Stimulated activated CD4-positive, alpha-beta T cell treated with anti-CD3 and anti-CD28 coated beads, TNF-alpha, amount 100 ng/mL, for 4 hours (primary cell): ENCODE data around the gene TPI1.
A peak's percentile ranks its signal among the peaks of the same experiment; 100 is the strongest.
"Not testable (repeated sequence)": the region's sequence is repeated elsewhere in the genome, so short reads cannot be mapped to it uniquely, and the experiment has no call there.

ENCODE experiments used
- DNase-seq, 3 experiments: peaks; one replicate each; pipeline ENCODE4 v3.0.0-alpha.2; 2020; ENCODE audit warnings: low read depth in 3 of 3

The TPI1 gene

DNA sequence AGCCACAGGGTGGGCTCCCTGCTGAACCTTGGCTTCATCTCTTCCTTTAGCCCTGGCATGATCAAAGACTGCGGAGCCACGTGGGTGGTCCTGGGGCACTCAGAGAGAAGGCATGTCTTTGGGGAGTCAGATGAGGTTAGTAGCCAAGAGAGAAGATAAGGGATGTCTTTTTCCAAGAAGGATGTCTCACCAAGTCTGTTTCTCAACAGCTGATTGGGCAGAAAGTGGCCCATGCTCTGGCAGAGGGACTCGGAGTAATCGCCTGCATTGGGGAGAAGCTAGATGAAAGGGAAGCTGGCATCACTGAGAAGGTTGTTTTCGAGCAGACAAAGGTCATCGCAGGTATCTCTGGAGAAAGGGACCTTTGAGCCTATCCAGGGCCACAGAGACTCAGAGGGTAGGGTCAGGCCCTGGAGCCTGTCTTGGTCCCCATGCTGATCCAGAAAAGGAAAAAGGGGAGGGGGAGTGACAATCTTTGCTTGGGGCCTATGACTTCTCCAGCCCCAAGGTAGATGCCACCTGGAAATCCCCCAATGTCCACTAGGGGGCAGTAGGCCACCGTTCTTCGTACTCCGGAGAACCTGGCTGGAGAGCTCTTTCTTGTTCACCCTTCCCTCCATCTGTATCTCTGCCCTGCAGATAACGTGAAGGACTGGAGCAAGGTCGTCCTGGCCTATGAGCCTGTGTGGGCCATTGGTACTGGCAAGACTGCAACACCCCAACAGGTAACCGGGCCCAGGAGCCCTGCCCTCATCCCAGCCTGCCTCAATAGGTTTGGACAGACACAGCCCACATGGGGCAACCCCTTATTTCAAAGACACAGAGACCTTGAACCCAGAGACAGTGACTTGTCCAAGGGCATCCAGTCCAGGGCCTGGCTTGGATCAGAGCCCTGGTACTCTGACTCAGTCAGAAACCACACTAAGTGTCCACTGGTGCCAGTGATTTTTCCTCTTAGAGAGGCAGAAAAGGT is 2.0 kb downstream of the TPI1 start:
- peak; percentile 65 to 77 (median 73) for DNase-seq

DNA sequence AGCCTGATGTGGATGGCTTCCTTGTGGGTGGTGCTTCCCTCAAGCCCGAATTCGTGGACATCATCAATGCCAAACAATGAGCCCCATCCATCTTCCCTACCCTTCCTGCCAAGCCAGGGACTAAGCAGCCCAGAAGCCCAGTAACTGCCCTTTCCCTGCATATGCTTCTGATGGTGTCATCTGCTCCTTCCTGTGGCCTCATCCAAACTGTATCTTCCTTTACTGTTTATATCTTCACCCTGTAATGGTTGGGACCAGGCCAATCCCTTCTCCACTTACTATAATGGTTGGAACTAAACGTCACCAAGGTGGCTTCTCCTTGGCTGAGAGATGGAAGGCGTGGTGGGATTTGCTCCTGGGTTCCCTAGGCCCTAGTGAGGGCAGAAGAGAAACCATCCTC is 3.0 kb downstream of the TPI1 start:
- not testable (repeated sequence) for DNase-seq

DNA sequence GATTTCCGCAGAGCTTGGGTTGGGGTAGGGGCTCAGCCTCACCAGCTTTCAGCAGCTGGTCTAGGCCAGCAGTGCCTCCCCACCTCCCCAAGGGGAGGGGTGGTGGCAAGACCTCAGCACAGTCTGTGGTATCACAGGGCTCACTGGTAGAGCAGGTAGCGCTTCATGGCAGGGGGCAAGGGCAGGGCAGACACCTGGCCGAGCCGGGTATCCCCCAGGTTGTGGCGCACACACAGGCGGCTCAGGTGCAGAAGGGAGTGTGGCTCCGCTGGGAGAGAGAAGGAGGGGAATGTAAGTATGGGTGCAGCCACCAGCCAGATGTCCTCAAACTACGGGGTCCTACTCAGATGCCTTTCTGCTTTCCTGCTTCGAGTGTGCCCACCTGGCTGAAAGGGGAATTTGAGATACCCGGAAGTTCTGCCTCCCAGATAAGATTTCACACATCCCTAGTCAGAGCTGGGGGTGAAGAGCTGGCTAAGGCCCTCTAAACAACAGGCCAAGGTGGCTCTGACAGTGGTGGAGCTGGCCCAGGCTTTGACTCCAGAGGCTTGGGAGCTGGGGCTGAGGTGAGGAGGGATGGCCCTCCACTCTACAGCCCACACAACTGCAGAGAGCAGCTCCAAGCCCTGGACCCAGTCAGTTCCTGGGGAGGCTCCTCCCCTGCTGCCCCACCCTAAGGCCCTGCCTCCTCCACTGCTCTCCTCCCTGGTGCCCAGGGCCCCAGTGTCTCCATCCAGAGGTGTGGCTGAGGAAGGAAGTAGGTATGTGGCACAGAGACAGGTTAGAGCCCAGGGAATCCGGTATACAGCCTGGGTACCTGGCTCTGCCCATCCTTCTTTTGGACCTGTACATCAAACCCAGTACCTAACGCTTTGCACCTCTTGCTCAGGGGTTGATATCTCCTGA is 4.0 kb downstream of the TPI1 start:
- DNase-seq, result no peak

DNA sequence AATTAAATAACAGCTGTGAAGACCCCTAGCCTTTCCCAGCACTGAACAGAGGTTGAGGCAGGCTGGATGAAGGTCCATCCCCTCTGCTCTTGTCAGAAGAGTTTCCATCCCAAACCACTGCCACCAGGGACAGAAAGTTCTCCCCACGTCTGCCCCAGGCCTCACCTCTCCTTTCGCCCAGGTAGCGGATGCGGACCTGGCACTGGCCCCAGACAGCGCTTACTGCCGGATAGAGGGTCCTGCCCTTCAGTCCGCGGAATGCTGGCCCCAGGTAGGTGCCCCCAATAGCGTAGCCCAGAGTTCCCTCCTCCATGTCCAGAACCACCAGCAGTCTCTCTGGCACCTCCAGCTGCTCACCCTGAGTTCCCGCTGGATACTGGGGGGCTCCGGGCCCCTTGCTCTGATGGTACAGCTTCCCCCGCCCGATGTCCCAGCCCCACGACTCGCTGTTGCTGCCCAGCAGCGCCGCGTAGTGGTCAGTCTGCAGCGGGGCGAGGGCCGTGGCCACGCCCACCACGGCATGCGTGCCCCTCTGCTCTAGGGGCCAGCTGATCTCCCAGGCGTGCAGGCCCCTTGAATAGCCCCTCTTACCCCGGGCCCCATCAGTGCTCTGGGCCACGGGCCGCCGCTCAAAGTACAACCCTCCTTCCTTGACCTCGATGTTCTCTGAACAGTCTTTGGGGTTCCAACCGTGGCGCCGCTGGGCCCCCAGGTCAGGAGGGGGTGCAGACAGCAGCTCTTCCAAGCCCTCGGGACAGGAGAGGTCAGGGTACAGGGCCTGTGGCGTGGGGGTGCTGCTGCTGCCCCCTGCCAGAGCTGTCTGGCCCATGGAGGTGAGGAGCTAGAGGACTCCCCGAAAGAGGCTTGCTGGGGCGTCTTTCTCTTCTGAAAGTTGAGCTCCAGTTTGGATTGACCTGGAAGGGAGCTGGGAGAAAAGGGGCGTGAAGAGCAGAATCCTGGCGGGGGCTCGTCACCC is 5.0 kb downstream of the TPI1 start:
- DNase-seq, result peak; percentile 68 to 84 (median 72)

GRCh38 chr12:6873094-6874014 is 6.0 kb downstream of the TPI1 start, which contains the start of gene SPSB2:
Gene SPSB2, minus strand, starts transcription at chr12:6873303. Its CDS starts 402 bp downstream, at chr12:6872901.
- peak; percentile 97 to 100 (median 99) for DNase-seq

DNA sequence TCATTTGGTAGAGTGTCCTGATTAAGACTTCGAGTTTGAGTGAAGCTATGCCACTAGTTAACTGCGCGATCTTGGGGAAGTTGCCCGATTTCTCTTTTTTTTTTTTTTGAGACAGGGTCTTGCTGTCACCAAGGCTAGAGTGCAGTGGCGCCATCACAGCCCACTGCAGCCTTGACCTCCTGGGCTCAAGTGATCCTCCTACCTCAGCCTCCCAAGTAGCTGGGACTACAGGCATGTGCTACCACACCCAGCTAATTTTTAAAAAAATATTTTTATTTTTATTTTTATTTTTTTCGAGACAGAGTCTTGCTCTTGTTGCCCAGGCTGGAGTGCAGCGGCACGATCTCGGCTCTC is 6.7 kb downstream of the TPI1 start:
- not testable (repeated sequence) for DNase-seq

DNA sequence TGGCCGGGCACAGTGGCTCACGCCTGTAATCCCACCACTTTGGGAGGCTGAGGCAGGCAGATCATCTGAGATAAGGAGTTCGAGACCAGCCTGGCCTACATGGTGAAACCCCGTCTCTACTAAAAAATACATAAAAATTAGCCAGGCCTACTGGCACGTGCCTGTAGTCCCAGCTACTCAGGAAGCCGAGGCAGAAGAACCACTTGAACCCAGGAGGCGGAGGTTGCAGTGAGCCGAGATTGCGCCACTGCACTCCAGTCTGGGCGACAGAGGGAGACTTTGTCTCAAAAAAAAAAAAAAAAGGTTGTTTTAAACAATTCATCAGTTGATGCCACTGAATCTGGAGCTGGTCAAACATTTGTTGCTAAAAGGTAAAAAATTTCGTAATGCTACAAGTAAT is 12.5 kb downstream of the TPI1 start:
- DNase-seq, result not testable (repeated sequence)

GRCh38 chr12:6883252-6883651 is 15.9 kb downstream of the TPI1 start:
- no peak for DNase-seq

DNA sequence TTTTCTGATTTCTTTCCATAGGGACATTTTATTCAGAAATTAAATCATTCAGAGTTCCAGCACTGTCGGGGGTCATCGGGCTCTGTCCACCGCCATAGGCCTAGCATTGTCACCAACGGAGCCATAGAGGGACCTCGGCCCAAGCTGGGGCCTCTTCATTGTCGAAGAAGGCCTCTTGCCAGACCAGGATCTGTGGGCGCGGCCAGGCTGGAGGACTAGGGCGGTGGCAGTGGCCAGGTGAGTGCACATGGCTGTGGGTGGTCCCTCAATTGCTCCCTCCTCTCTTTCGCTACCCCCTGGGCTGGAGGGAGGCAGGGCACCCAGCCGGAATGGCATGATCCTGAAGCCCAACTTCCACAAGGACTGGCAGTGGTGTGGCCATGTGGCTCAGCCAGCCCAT is 16.4 kb downstream of the TPI1 start:
- no peak for DNase-seq

- DNase-seq, result no peak
Measured at GRCh38 chr12:6884539-6884938, 17.2 kb downstream of the TPI1 start.

DNA sequence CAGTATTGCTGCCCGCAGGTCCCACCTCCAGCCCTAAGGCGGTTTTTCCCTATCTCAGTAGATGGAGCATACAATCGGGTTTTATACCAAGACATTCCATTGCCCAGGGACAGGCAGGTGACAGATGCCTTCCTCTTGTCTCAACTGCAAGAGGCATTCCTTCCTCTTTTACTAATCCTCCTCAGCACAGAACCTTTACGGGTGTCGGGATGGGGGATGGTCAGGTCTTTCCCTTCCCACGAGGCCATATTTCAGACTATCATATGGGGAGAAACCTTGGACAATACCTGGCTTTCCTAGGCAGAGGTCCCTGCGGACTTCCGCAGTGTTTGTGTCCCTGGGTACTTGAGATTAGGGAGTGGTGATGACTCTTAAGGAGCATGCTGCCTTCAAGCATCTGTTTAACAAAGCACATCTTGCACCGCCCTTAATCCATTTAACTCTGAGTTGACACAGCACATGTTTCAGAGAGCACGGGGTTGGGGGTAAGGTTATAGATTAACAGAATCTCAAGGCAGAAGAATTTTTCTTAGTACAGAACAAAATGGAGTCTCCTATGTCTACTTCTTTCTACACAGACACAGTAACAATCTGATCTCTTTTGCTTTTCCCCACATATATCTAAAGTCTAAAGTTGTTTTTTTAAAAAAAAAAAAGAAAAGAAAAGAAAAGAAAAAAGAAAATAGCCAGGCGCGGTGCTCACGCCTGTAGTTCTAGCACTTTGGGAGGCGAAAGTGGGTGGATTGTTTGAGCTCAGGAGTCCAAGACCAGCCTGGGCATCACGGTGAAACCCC is 19.1 kb downstream of the TPI1 start:
- DNase-seq, result not testable (repeated sequence)

DNA sequence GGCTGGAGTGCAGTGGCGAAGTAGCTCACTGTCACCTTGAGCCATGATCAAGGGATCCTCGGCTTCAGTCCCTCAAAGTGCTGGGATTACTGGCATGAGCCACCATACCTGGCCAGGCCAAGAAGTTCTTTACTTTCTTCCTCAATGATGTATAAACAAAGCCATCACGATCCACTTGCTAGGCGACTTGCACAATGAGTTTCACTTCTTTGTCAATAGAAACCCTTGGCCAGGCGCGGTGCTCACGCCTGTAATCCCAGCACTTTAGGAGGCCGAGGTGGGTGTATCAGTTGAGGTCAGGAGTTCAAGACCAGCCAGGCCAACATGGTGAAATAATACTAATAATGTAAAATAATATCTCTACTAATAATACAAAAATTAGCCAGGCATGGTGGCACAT is 20.1 kb downstream of the TPI1 start:
- no peak for DNase-seq

DNA sequence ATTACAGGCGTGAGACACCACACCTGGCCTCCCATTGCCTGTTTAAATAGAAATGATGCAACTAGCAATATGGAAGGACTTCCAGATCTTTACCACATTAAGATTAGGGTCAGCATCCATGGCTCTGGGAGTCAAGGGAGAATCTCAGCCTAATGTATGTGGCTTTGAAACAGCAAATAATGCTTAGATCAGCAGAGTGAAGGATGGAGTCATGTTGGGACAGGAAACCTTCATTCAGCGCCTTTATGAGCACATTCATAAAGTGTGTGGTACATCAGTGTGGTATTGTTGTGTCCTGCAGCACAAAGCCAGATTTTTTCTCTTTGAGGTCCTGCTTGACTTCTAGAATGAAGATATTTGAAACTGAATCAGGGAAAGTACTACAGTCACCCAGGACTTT is 21.0 kb downstream of the TPI1 start:
- no peak for DNase-seq

DNA sequence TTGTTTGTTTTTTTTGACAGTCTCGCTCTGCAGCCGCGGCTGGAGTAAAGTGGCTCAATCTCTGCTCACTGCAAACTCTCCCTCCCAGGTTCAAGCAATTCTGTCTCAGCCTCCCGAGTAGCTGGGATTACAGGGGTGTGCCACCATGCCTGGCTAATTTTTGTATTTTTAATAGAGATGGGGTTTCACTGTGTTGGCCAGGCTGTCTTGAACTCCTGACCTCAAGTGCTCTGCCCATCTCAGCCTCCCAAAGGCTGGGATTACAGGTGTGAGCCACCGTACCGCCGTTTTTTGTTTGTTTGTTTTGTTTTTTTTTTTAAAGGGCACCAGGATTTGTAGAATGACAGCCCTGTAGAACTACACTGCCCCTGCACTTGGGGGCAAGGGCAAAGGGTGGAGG is 21.5 kb downstream of the TPI1 start:
- not testable (repeated sequence) for DNase-seq

- DNase-seq, result not testable (repeated sequence)
Measured at GRCh38 chr12:6889775-6890573, 22.6 kb downstream of the TPI1 start.

DNA sequence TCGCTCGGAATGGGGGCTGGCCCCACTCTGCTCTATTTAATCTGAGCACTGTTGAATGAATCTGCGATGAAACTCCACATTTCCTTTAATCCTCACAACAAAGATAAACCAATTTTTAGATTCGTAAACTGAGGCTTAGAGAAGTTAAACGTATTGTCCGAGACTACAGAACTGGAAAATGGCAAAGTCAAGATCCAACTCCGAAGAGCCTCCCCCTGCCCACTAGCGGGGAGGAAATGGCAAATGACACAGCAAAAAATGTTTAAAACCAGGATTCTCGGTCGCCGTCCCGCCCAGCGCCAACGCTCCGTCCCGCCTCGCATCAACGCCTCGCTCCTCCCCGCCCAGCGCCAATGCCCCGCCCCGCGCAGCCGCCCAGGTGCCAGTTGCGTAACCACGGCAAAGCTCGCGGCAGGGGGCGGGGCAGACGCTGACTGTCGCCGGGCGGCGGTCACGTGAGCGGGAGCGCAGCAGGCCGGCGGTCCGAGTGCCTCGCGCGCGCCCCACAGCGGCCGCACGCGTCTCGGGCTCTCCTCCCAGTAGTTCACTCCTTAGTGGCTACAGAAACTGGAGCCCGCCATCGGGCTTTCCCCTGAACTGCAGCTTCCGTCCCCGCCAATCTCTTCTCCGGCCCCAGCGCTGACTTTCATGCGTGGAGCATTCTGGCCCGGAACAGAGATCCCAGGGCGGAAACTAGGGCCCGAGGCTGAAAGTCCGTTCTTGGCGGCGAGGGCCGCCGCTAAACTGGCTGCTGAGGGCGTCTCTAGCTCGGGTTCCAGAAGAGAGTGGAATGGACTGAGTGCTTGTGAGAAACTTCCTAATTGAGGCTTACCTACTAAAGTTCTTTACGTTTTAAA is 23.7 kb downstream of the TPI1 start:
- DNase-seq, result peak; percentile 97 to 98 (median 98)

- no peak for DNase-seq
Measured at GRCh38 chr12:6891646-6892001, 24.3 kb downstream of the TPI1 start.

- DNase-seq, result not testable (repeated sequence)
Measured at GRCh38 chr12:6892683-6893082, 25.4 kb downstream of the TPI1 start.
